ENCODE data around the gene ELP6. TPM values are rescaled to one million over a fixed set of nuclear protein-coding genes. Genes with fewer than 3 reads are reported as not detected.
"Not testable (repeated sequence)": the region's sequence is repeated elsewhere in the genome, so short reads cannot be mapped to it uniquely, and the experiment has no call there.

The ELP6 gene
- total RNA-seq, 1 experiment from 2014 or later: 59.2 TPM

- DNase-seq (ENCODE audit: low spot score): peak; percentile 28
- in situ Hi-C loops (cut with HindIII; ENCODE audit: low sequenced_read_pairs): no loop called here
Measured at GRCh38 chr3:47475029-47475569, 38.4 kb downstream of the ELP6 start.

GRCh38 chr3:47473391-47473790 lies 40.1 kb downstream of the ELP6 start:
- in situ Hi-C loops (cut with HindIII; ENCODE audit: low sequenced_read_pairs): no loop called here
- no peak for DNase-seq (ENCODE audit: low spot score)

- in situ Hi-C loops (cut with HindIII; ENCODE audit: low sequenced_read_pairs): no loop called here
Measured at GRCh38 chr3:47469616-47470015, 43.9 kb downstream of the ELP6 start.

GRCh38 chr3:47468315-47468714 lies 45.2 kb downstream of the ELP6 start:
- in situ Hi-C loops (cut with HindIII; ENCODE audit: low sequenced_read_pairs); DNase-seq (ENCODE audit: low spot score): not testable (repeated sequence)

More at GRCh38 chr3:47469616-47470015, 43.9 kb downstream of the ELP6 start:
- no peak for DNase-seq (ENCODE audit: low spot score)

- no peak for DNase-seq (ENCODE audit: low spot score)
- in situ Hi-C loops (cut with HindIII; ENCODE audit: low sequenced_read_pairs): no loop called here
Measured at GRCh38 chr3:47464588-47464987, 48.9 kb downstream of the ELP6 start.

GRCh38 chr3:47459534-47460085 lies 53.9 kb downstream of the ELP6 start:
- in situ Hi-C loops (cut with HindIII; ENCODE audit: low sequenced_read_pairs): not testable (repeated sequence)

GRCh38 chr3:47456984-47457383 lies 56.5 kb downstream of the ELP6 start:
- DNase-seq (ENCODE audit: low spot score): no peak
- in situ Hi-C loops (cut with HindIII; ENCODE audit: low sequenced_read_pairs): no loop called here

More at GRCh38 chr3:47459534-47460085, 53.9 kb downstream of the ELP6 start:
- not testable (repeated sequence) for DNase-seq (ENCODE audit: low spot score)

GRCh38 chr3:47455806-47456452 lies 57.6 kb downstream of the ELP6 start:
- in situ Hi-C loops (cut with HindIII; ENCODE audit: low sequenced_read_pairs): no loop called here
- DNase-seq (ENCODE audit: low spot score): no peak

- no peak for DNase-seq (ENCODE audit: low spot score)
- in situ Hi-C loops (cut with HindIII; ENCODE audit: low sequenced_read_pairs): no loop called here
Measured at GRCh38 chr3:47452453-47453215, 60.9 kb downstream of the ELP6 start.

Other genes with a start within 250 kb of the ELP6 start
- gene KIF9, start 230.9 kb downstream of the ELP6 start, total RNA-seq (2014; rRNA removed; shearing (Covaris generic)): 2.6 and 17.1 TPM in 2 replicates
- 8.7 and 19.4 TPM in 2 replicates for gene KLHL18, start 230.8 kb downstream of the ELP6 start, total RNA-seq (2014; rRNA removed; shearing (Covaris generic))
- 6.6 and 9.0 TPM in 2 replicates for gene PTPN23, start 132.7 kb downstream of the ELP6 start, total RNA-seq (2014; rRNA removed; shearing (Covaris generic))
- gene SCAP, start 37.8 kb downstream of the ELP6 start, total RNA-seq (2014; rRNA removed; shearing (Covaris generic)): 62.5 and 81.4 TPM in 2 replicates
- 5.9 and 8.5 TPM in 2 replicates for gene CSPG5, start 65.2 kb upstream of the ELP6 start, total RNA-seq (2014; rRNA removed; shearing (Covaris generic))

Data from G401 (cell line).